Measurements from ENCODE around the gene PIKFYVE. TPM values are rescaled to one million over a fixed set of nuclear protein-coding genes. Genes with fewer than 3 reads are reported as not detected.

The PIKFYVE gene
- total and polyA plus RNA-seq, 4 donors = 5.7 to 46.9 (median 17.3) TPM

DNA sequence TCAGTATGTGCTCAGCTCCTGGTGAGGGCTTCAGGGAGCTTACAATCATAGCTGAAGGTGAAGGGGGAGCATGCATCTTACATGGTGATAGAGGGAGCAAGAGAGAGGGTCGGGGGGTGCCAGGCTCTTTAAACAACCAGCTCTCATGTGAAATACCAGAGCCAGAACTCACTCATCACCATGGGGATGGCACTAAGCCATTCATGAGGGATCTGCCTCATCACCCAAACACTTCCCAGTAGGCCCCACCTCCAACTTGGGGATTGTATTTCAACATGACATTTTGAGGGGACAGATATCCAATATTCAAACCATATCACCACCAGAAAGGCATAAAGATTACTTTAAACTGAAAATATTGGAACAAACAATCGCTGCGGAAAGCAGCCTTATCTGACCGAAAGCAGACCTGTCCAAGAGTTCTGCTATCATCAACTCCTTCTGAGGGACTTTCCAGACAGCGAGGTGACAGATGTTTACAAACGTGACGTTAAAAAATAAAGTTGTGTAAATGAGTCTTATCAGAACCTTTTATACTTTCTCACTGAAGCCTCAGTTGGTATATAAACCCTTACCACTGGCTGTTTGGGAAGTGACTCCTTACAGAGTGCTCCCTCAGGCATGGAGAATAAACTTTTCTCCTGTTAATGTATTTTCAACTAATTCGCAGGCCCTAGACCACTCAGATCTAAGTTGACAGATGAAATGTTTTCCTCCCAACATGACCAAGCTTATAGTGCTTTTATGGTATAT lies 105.0 kb downstream of the PIKFYVE start:
- Histone ChIP-seq H3K36me3 (ENCODE audit: control insufficient read depth in 4 of 4, insufficient read depth in 4 of 4, low read length in 4 of 4) (no peaks in the 10 kb centered on the region), H3K27me3 (ENCODE audit: control insufficient read depth in 3 of 3, insufficient read depth in 3 of 3, low read length in 2 of 3) (no peaks in the 10 kb centered on the region), H3K4me3 (no peak overlapping the region), H3K9me3 (ENCODE audit: control insufficient read depth in 4 of 4, insufficient read depth in 3 of 4, low read length in 3 of 4) (no peaks in the 10 kb centered on the region), H3K4me1 (ENCODE audit: control insufficient read depth in 5 of 5, insufficient read depth in 5 of 5, low read length in 5 of 5) (no peaks in the 10 kb centered on the region), H3K27ac (ENCODE audit: low read depth in 1 of 2, low read length in 1 of 2) (no peak overlapping the region), H3K9ac (ENCODE audit: insufficient read depth in 1 of 2, low read length in 2 of 2) (no peak overlapping the region)
- DNase-seq (no peak), ATAC-seq (ENCODE audit: insufficient read depth, low FRiP score) (no peak)
- no peak for TF ChIP-seq CTCF (IDR thresholded peaks at IDR 0.05; ENCODE audit: control extremely low read depth, extremely low read depth)
- 77 to 89% methylated on average over 8 of the region's 8 CpGs for WGBS, 2 donors

- 45 to 46% methylated on average over 1 of the region's 1 CpG for WGBS, 2 donors
- no peak overlapping the region for H3K9ac ChIP-seq (ENCODE audit: insufficient read depth in 1 of 2, low read length in 2 of 2)
- H3K9me3 ChIP-seq (ENCODE audit: control insufficient read depth in 4 of 4, insufficient read depth in 3 of 4, low read length in 3 of 4) = no peaks in the 10 kb centered on the region
- H3K36me3 ChIP-seq (ENCODE audit: control insufficient read depth in 4 of 4, insufficient read depth in 4 of 4, low read length in 4 of 4) = no peaks in the 10 kb centered on the region
- ATAC-seq (ENCODE audit: insufficient read depth, low FRiP score) (no peak), DNase-seq (no peak)
- no peaks in the 10 kb centered on the region for H3K4me1 ChIP-seq (ENCODE audit: control insufficient read depth in 5 of 5, insufficient read depth in 5 of 5, low read length in 5 of 5)
- H3K27ac ChIP-seq (ENCODE audit: low read depth in 1 of 2, low read length in 1 of 2) = no peak overlapping the region
- H3K27me3 ChIP-seq (ENCODE audit: control insufficient read depth in 3 of 3, insufficient read depth in 3 of 3, low read length in 2 of 3) = no peaks in the 10 kb centered on the region
- no peak for TF ChIP-seq CTCF (IDR thresholded peaks at IDR 0.05; ENCODE audit: control extremely low read depth, extremely low read depth)
- no peak overlapping the region for H3K4me3 ChIP-seq
Observed at GRCh38 chr2:208371634-208371935, 105.5 kb downstream of the PIKFYVE start.

DNA sequence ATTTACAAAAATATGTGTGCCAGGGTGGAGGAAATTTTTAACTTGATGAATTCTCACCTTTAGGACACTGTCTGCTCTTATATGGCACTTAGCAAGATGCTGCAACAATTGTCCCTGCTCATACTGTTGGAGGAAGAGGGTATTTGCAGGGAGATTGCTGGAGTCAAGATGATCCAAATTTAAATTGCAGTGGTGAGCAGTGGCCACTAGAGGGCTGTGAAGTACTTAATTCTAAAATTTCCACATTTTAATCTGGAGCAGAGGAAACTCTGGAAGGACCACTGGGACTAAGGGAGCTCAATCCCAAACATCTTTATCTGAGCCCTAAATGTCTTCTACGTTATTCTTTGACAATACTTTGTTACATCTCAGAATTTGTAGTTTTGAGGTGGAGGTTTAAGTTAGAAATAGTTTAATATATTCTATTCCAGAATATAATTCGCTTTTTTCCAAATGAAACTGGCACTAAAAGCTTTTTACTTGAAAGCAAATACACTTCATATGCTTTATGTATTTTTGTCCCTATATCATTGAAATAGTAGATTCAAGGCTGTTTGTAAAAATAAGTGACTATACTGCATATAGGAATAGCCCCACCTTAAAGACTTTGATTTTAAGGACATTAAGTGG lies 107.5 kb downstream of the PIKFYVE start:
- WGBS, 2 donors = 50% methylated on average over 2 of the region's 2 CpGs
- no peaks in the 10 kb centered on the region for H3K4me1 ChIP-seq (ENCODE audit: control insufficient read depth in 5 of 5, insufficient read depth in 5 of 5, low read length in 5 of 5)
- H3K4me3 ChIP-seq = no peak overlapping the region
- H3K9me3 ChIP-seq (ENCODE audit: control insufficient read depth in 4 of 4, insufficient read depth in 3 of 4, low read length in 3 of 4) = no peaks in the 10 kb centered on the region
- no peaks in the 10 kb centered on the region for H3K27me3 ChIP-seq (ENCODE audit: control insufficient read depth in 3 of 3, insufficient read depth in 3 of 3, low read length in 2 of 3)
- no peak overlapping the region for H3K9ac ChIP-seq (ENCODE audit: insufficient read depth in 1 of 2, low read length in 2 of 2)
- no peaks in the 10 kb centered on the region for H3K36me3 ChIP-seq (ENCODE audit: control insufficient read depth in 4 of 4, insufficient read depth in 4 of 4, low read length in 4 of 4)
- ATAC-seq (ENCODE audit: insufficient read depth, low FRiP score) (peak; percentile 75), DNase-seq (peak; percentile 51 to 73 (median 58))
- TF ChIP-seq CTCF (IDR thresholded peaks at IDR 0.05; ENCODE audit: control extremely low read depth, extremely low read depth) = peak; percentile 68
- H3K27ac ChIP-seq (ENCODE audit: low read depth in 1 of 2, low read length in 1 of 2) = no peak overlapping the region
